SU-DHL-6 (cell line): Measurements from ENCODE around the gene NUP205.

Experiments used
- H2AFZ ChIP-seq: fragments of 200-600 bp; sonication (generic); 2 replicates; pipeline ENCODE4 v1.6.1; 2014; ENCODE audit warnings: low read depth, mild to moderate bottlenecking, moderate library complexity, mixed read lengths, antibody characterized with exemption, low read length; ENCODE audit not compliant: severe bottlenecking
- H3F3A ChIP-seq: fragments of 200-600 bp; shearing (Covaris generic); 2 replicates; pipeline ENCODE4 v1.6.0; 2016; ENCODE audit warnings: antibody characterized with exemption, mild to moderate bottlenecking; ENCODE audit not compliant: insufficient read depth
- H3K27ac ChIP-seq: fragments of 200-600 bp; sonication (generic); 2 replicates; pipeline ENCODE4 v1.5.1; 2016; ENCODE audit warnings: low read depth, mild to moderate bottlenecking, low read length, moderate library complexity, mixed read lengths
- H3K27me3 ChIP-seq: fragments of 200-600 bp; sonication (generic), shearing (Covaris generic); 2 replicates; pipeline ENCODE4 v1.6.0; 2014; ENCODE audit warnings: mild to moderate bottlenecking, low read length
- H3K36me3 ChIP-seq: fragments of 200-600 bp; sonication (generic); 2 replicates; pipeline ENCODE4 v1.6.1; 2014; ENCODE audit warnings: mild to moderate bottlenecking, low read length, mixed read lengths
- H3K4me2 ChIP-seq: fragments of 300-600, 200-600 bp; shearing (Covaris generic), sonication (generic); 2 replicates; pipeline ENCODE4 v1.6.0; 2014; ENCODE audit warnings: low read length, low read depth, mild to moderate bottlenecking; ENCODE audit not compliant: poor library complexity, severe bottlenecking
- H3K4me3 ChIP-seq: fragments of 200-600 bp; sonication (generic); 2 replicates; pipeline ENCODE4 v1.5.1; 2014; ENCODE audit warnings: antibody characterized with exemption, low read length, mild to moderate bottlenecking, mixed read lengths; ENCODE audit not compliant: insufficient read depth, poor library complexity, severe bottlenecking
- H3K79me2 ChIP-seq: fragments of 200-600 bp; sonication (generic); 2 replicates; pipeline ENCODE4 v1.6.1; 2014; ENCODE audit warnings: mild to moderate bottlenecking, low read length, moderate library complexity; ENCODE audit not compliant: insufficient read depth
- H3K9ac ChIP-seq: fragments of 200-600 bp; sonication (generic); 2 replicates; pipeline ENCODE4 v1.7.0; 2014; ENCODE audit warnings: mild to moderate bottlenecking, low read length
- H3K9me2 ChIP-seq: fragments of 200-600 bp; sonication (generic); replicated peaks from 2 replicates; pipeline ENCODE4 v1.6.1; 2014; ENCODE audit warnings: low read length; ENCODE audit not compliant: insufficient read depth
- H3K9me3 ChIP-seq: fragments of 200-600 bp; sonication (generic); 2 replicates; pipeline ENCODE4 v1.6.1; 2014; ENCODE audit warnings: low read length, mixed read lengths; ENCODE audit not compliant: insufficient read depth
- H4K20me1 ChIP-seq: fragments of 200-600 bp; sonication (generic); 2 replicates; pipeline ENCODE4 v1.6.1; 2014; ENCODE audit warnings: low read depth, mild to moderate bottlenecking, antibody characterized with exemption, low read length, moderate library complexity, mixed read lengths
- EZH2phosphoT487 ChIP-seq: fragments of 200-600 bp; sonication (generic), shearing (Covaris generic); conservative IDR thresholded peaks from 2 replicates; pipeline ENCODE4 v1.6.1; 2018; ENCODE audit warnings: mild to moderate bottlenecking, antibody characterized with exemption, low read length, moderate library complexity, mixed read lengths
- TF ChIP-seq, protein P1 (sequence below): fragments of 200-600 bp; sonication (generic); IDR thresholded peaks from one replicate; pipeline ENCODE4 v1.5.1; 2017; ENCODE audit warnings: antibody characterized with exemption, mild to moderate bottlenecking, low read length, moderate library complexity; ENCODE audit not compliant: insufficient read depth, poor library complexity, severe bottlenecking

The NUP205 gene

GRCh38 chr7:135571834-135572233, 14.1 kb downstream of the NUP205 start:
- Histone ChIP-seq H3K27me3 (no peaks in the 10 kb centered on the region), H3K4me2 (no peak overlapping the region), H3K36me3 (peaks cover 53% of the 10 kb centered on the region), H3K9me3 (no peaks in the 10 kb centered on the region), H3K4me3 (no peak overlapping the region), H3K9ac (no peak overlapping the region), H2AFZ (no peak overlapping the region), H3K79me2 (peaks cover 47% of the 10 kb centered on the region), H3F3A (peaks cover 8% of the 10 kb centered on the region; the same call in 1 of the 2 replicates), H4K20me1 (peaks cover 5% of the 10 kb centered on the region), H3K9me2 (no peaks in the 10 kb centered on the region), H3K27ac (no peak overlapping the region)
- TF ChIP-seq, protein P1, sequence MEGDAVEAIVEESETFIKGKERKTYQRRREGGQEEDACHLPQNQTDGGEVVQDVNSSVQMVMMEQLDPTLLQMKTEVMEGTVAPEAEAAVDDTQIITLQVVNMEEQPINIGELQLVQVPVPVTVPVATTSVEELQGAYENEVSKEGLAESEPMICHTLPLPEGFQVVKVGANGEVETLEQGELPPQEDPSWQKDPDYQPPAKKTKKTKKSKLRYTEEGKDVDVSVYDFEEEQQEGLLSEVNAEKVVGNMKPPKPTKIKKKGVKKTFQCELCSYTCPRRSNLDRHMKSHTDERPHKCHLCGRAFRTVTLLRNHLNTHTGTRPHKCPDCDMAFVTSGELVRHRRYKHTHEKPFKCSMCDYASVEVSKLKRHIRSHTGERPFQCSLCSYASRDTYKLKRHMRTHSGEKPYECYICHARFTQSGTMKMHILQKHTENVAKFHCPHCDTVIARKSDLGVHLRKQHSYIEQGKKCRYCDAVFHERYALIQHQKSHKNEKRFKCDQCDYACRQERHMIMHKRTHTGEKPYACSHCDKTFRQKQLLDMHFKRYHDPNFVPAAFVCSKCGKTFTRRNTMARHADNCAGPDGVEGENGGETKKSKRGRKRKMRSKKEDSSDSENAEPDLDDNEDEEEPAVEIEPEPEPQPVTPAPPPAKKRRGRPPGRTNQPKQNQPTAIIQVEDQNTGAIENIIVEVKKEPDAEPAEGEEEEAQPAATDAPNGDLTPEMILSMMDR, result no peak
- no peak for TF ChIP-seq EZH2phosphoT487

GRCh38 chr7:135573541-135573940, 15.8 kb downstream of the NUP205 start:
- Histone ChIP-seq H3K4me2 (no peak overlapping the region), H3F3A (peaks cover 8% of the 10 kb centered on the region; the same call in 1 of the 2 replicates), H3K36me3 (peaks cover 70% of the 10 kb centered on the region), H3K9me3 (no peaks in the 10 kb centered on the region), H3K79me2 (peaks cover 32% of the 10 kb centered on the region), H3K9ac (no peak overlapping the region), H3K9me2 (no peaks in the 10 kb centered on the region), H3K4me3 (no peak overlapping the region), H2AFZ (no peak overlapping the region), H3K27me3 (no peaks in the 10 kb centered on the region), H3K27ac (no peak overlapping the region), H4K20me1 (no peaks in the 10 kb centered on the region; the same call in 1 of the 2 replicates)
- TF ChIP-seq, protein P1, result no peak
- no peak for TF ChIP-seq EZH2phosphoT487

GRCh38 chr7:135575296-135575695, 17.6 kb downstream of the NUP205 start:
- no peaks in the 10 kb centered on the region for H3K9me2 ChIP-seq
- no peaks in the 10 kb centered on the region for H3K27me3 ChIP-seq
- no peaks in the 10 kb centered on the region; the same call in 1 of the 2 replicates for H4K20me1 ChIP-seq
- no peak overlapping the region for H3K4me3 ChIP-seq
- no peak for TF ChIP-seq EZH2phosphoT487
- TF ChIP-seq, protein P1, result no peak
- H3K4me2 ChIP-seq, result no peak overlapping the region
- H2AFZ ChIP-seq, result no peak overlapping the region
- peaks cover 8% of the 10 kb centered on the region; the same call in 1 of the 2 replicates for H3F3A ChIP-seq
- no peaks in the 10 kb centered on the region for H3K9me3 ChIP-seq
- H3K27ac ChIP-seq, result no peak overlapping the region
- no peak overlapping the region for H3K9ac ChIP-seq
- peaks cover 16% of the 10 kb centered on the region; the same call in 1 of the 2 replicates for H3K79me2 ChIP-seq
- H3K36me3 ChIP-seq, result peaks cover 83% of the 10 kb centered on the region
